Endothelial cell of umbilical vein (primary cell): ENCODE data around the gene C1orf116. TPM values are rescaled to one million over a fixed set of nuclear protein-coding genes. Genes with fewer than 3 reads are reported as not detected.

ENCODE experiments used
- BruUV-seq: library from RNA; stranded (reverse); fragments of 400-500 nt; replicated peaks from 2 replicates; lab custom pipeline; 2021; lab: Mats Ljungman, UMichigan
- CTCF ChIA-PET: fragments of 300-600, 350-600 bp; sonication (Branson Sonifier 250); formaldehyde crosslinking; loops from one replicate; lab custom pipeline; 2021; ENCODE audit warnings: antibody characterized with exemption, inconsistent platforms; lab: Charles Lee
- POLR2A ChIA-PET: fragments of 300-600, 350-600 bp; sonication (Branson Sonifier 250); formaldehyde crosslinking; loops from one replicate; lab custom pipeline; 2021; ENCODE audit warnings: antibody characterized with exemption, inconsistent platforms; lab: Charles Lee
- DNase-seq: peaks from one replicate; pipeline ENCODE4 v3.0.0-alpha.2; 2011; ENCODE audit warnings: low read depth, low spot score
- FAIRE-seq: peaks from 2 replicates; lab custom pipeline; 2011; peaks lifted over from hg19 to GRCh38; lab: Jason Lieb, UNC
- H2AFZ ChIP-seq: 2 replicates; pipeline ENCODE4 v1.6.0; 2012; ENCODE audit warnings: low read depth, low read length, control low read depth, inconsistent platforms
- H3K27ac ChIP-seq: 2 replicates; pipeline ENCODE4 v1.5.1; 2011; ENCODE audit warnings: low read depth, mild to moderate bottlenecking, control low read depth, low read length, moderate library complexity; ENCODE audit not compliant: insufficient read depth
- H3K27me3 ChIP-seq, 2 experiments: 2 replicates each; pipeline versions ENCODE4 v1.6.0 to v1.6.1; 2011; ENCODE audit warnings: low read length in 2 of 2, mixed read lengths in 1 of 2; ENCODE audit not compliant: control insufficient read depth in 2 of 2, insufficient read depth in 2 of 2
- H3K36me3 ChIP-seq, 2 experiments: 2 replicates in 1 of 2; 3 replicates in 1 of 2; pipeline ENCODE4 v1.5.1; 2011; ENCODE audit warnings: low read length in 2 of 2, mild to moderate bottlenecking in 1 of 2, moderate library complexity in 1 of 2; ENCODE audit not compliant: control insufficient read depth in 2 of 2, insufficient read depth in 2 of 2; ENCODE audit errors: extremely low read depth in 1 of 2
- H3K4me1 ChIP-seq: 3 replicates; pipeline ENCODE4 v1.5.1; 2011; ENCODE audit warnings: mild to moderate bottlenecking, low read length; ENCODE audit not compliant: control insufficient read depth, insufficient read depth; ENCODE audit errors: extremely low read depth
- H3K4me2 ChIP-seq: 2 replicates; pipeline ENCODE4 v1.6.1; 2011; ENCODE audit warnings: low read length, control low read depth, mixed read lengths; ENCODE audit not compliant: insufficient read depth
- H3K4me3 ChIP-seq, 3 experiments: fragments of 200-600 bp in 1 of 3; sonication (generic), shearing (Covaris generic) in 1 of 3; replicated peaks in 1 of 3; 2 replicates each; pipeline ENCODE4 v1.5.1; 2011 to 2016; ENCODE audit warnings: control low read depth in 3 of 3, low read length in 3 of 3, mild to moderate bottlenecking in 2 of 3, inconsistent platforms in 1 of 3, low read depth in 1 of 3, moderate library complexity in 1 of 3; ENCODE audit not compliant: insufficient read depth in 1 of 3
- H3K79me2 ChIP-seq: 2 replicates; pipeline ENCODE4 v1.6.0; 2012; ENCODE audit warnings: low read length, inconsistent platforms; ENCODE audit not compliant: control insufficient read depth, insufficient read depth
- H3K9ac ChIP-seq: replicated peaks from 2 replicates; pipeline ENCODE3; 2011; ENCODE audit warnings: low read length, control low read depth; ENCODE audit not compliant: insufficient read depth; ENCODE audit errors: extremely low read depth
- H3K9me1 ChIP-seq: replicated peaks from 3 replicates; pipeline ENCODE4 v1.6.0; 2011; ENCODE audit warnings: mild to moderate bottlenecking, low read length; ENCODE audit not compliant: control insufficient read depth, insufficient read depth; ENCODE audit errors: extremely low read depth
- H3K9me3 ChIP-seq: replicated peaks from 2 replicates; pipeline ENCODE4 v1.5.1; 2012; ENCODE audit warnings: low read length, inconsistent platforms; ENCODE audit not compliant: control insufficient read depth, insufficient read depth
- H4K20me1 ChIP-seq: replicated peaks from 2 replicates; pipeline ENCODE3; 2011; ENCODE audit warnings: mild to moderate bottlenecking, low read length; ENCODE audit not compliant: control insufficient read depth, insufficient read depth; ENCODE audit errors: extremely low read depth
- EZH2 ChIP-seq: IDR thresholded peaks from 2 replicates; pipeline ENCODE4 v1.6.1; 2012; ENCODE audit warnings: borderline replicate concordance, low read depth, mild to moderate bottlenecking, moderate library complexity, low read length, inconsistent platforms; ENCODE audit not compliant: severe bottlenecking
- FOS ChIP-seq: IDR thresholded peaks from 2 replicates; pipeline ENCODE4 v1.6.1; 2011; ENCODE audit warnings: mild to moderate bottlenecking, low read length, moderate library complexity, borderline replicate concordance; ENCODE audit not compliant: insufficient read depth
- GATA2 ChIP-seq: IDR thresholded peaks from 2 replicates; pipeline ENCODE4 v1.7.0; 2011; ENCODE audit warnings: low read depth, mild to moderate bottlenecking, moderate library complexity, mixed read lengths, low read length; ENCODE audit not compliant: insufficient read length, insufficient read depth
- JUN ChIP-seq: IDR thresholded peaks from 2 replicates; pipeline ENCODE4 v1.6.1; 2011; ENCODE audit warnings: borderline replicate concordance, low read depth; ENCODE audit not compliant: insufficient read length, insufficient read depth
- MYC ChIP-seq: IDR thresholded peaks from one replicate; pipeline ENCODE4 v1.6.1; 2011; ENCODE audit warnings: mild to moderate bottlenecking, low read depth, low read length
- POLR2A ChIP-seq: IDR thresholded peaks from 2 replicates; pipeline ENCODE4 v1.6.1; 2012; ENCODE audit warnings: low read depth, mild to moderate bottlenecking, control low read depth, low read length
- POLR2AphosphoS5 ChIP-seq: IDR thresholded peaks from 2 replicates; pipeline ENCODE4 v1.6.1; 2012; ENCODE audit warnings: low read depth, mild to moderate bottlenecking, control low read depth, low read length, moderate library complexity; ENCODE audit not compliant: insufficient read depth
- dilution Hi-C: fragments of 300-500 bp; cut with MboI; formaldehyde crosslinking; loops from one replicate; pipeline ENCODE4 v1.15.0; 2019; ENCODE audit warnings: low sequenced_read_pairs; ENCODE audit not compliant: extremely low pct_ligation_motif_present
- intact Hi-C: fragments of 100-400 bp; cut with micrococcal nuclease; formaldehyde crosslinking; loops from one replicate; pipeline ENCODE4 v1.10.0; 2022
- polyA plus RNA-seq, 4 experiments: library from polyadenylated mRNA; depleted of rRNA in 3 of 4; stranded (reverse) in 3 of 4; unstranded in 1 of 4; fragments of >200 nt; gene quantifications; 2 replicates each; pipeline versions ENCODE4 v1.2.1 to v1.2.3, GENCODE V29; 2011 to 2012; ENCODE audit warnings: missing spikeins in 1 of 4
- total RNA-seq: library from RNA; stranded (reverse); gene quantifications from 2 replicates; pipeline ENCODE4 v1.2.3, GENCODE V29; 2021
- TF ChIP-seq, protein P1 (sequence below): IDR thresholded peaks from 2 replicates; pipeline ENCODE4 v1.6.1; 2011; ENCODE audit not compliant: insufficient read depth, insufficient read length
- TF ChIP-seq, protein P2 (sequence below), 2 donors: IDR thresholded peaks; 1 replicate in 1 of 2; 2 replicates in 1 of 2; pipeline ENCODE4 v1.5.1; 2011; ENCODE audit warnings: low read length in 2 of 2, mild to moderate bottlenecking in 2 of 2, moderate library complexity in 2 of 2, control low read depth in 1 of 2, inconsistent platforms in 1 of 2, low read depth in 1 of 2; ENCODE audit not compliant: insufficient read depth in 1 of 2; ENCODE audit errors: extremely low read depth in 1 of 2

Gene C1orf116
- total and polyA plus RNA-seq, 2 donors (not counting 3 experiments of a cell fraction or from before 2014, with no cell fraction given): 0.07 TPM; not detected in 1

DNA sequence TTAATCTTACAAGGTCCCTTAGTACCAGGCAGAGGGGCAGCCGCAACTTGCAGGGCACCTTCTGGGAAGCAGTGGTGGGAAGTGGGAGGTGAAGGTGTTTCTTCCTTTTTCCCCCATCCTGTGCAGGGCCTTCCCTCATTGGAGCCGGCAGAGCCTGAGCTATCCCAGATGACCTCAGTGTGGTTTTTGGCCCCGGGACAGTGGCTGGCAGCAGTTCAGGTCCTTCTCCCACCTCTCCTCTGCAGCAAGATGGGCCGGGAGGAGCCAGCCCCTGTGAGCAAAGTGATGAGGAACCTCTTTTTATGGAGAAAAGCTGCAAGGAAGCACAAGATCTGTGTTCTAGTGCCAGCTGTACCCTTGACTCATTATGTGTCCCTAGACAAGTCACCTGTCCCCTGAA, 27.3 kb upstream of the C1orf116 start:
- Histone ChIP-seq H3K9me3 (no peaks in the 10 kb centered on the region), H3K4me1 (no peaks in the 10 kb centered on the region), H3K4me3 (no peak overlapping the region), H3K9me1 (no peaks in the 10 kb centered on the region), H3K79me2 (no peaks in the 10 kb centered on the region), H3K27me3 (peaks cover 0 to 2% of the 10 kb centered on the region in 2 experiments), H3K9ac (no peak overlapping the region), H3K36me3 (no peaks in the 10 kb centered on the region), H3K4me2 (no peak overlapping the region), H4K20me1 (no peaks in the 10 kb centered on the region), H2AFZ (no peak overlapping the region), H3K27ac (no peak overlapping the region)
- FAIRE-seq (no peak), DNase-seq (no peak)
- no TSS peak for BruUV-seq
- CTCF ChIA-PET: interaction anchor here (1.0 to 2.3 kb wide), 3 partner anchors 16 to 345 kb away, joined by 3 to 7 read pairs (median 4); no protein-coding TSS in a partner anchor
- intact Hi-C loops: no loop called here
- dilution Hi-C loops: no loop called here
- POLR2A ChIA-PET: no interaction called here
- no peak for TF ChIP-seq FOS
- TF ChIP-seq, protein P1, sequence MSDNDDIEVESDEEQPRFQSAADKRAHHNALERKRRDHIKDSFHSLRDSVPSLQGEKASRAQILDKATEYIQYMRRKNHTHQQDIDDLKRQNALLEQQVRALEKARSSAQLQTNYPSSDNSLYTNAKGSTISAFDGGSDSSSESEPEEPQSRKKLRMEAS: no peak
- no peak for TF ChIP-seq POLR2A
- no peak for TF ChIP-seq EZH2
- TF ChIP-seq GATA2: no peak

DNA sequence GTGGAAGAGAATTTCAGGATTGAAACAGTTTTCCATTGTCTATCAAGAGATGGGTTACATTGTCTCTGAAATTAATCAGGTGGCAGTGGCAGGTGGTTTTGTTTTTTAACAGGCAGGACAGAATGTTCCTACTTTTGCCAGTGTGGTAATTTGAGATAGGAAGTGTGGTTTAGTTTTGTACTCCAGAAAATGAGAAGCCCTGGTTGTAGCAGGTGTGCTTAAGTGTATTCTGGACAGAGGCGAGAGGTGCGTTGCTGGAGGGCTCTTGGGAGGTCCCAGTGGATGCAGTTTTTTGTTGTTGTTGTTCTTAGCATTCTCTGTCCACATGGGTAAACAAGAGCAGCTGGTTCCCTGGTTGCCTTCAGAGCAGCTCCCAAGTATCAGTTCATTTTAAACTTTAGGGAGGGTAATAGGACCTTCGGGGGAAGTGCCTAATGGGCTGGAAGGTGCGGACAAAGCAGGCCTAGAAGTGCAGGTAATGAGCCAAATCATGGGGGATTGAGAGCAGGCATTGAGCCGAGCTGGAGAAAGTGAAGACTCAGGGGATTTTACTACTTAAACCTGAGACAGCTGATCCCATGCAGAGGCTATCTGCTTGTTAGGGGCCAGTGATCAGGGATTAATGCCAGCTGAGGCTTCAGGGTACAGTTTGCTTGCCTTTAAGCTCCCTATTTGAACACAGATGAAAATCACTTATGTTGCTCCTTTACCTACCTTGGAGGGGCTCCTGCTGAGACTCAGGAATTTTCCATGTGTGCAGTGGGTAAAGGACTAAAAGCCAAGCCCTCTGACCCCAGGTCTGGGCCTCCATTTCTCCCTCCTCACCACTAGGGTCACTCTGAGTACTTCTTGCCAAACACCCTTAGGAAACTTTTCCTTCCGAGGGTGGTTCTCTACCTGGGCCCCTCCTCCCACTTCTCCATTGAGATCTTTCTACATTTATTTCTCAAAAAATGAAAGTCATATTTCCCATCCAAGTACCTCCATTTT, 26.6 kb upstream of the C1orf116 start:
- dilution Hi-C loops (no loop called here), intact Hi-C loops (no loop called here)
- Histone ChIP-seq H3K36me3 (no peaks in the 10 kb centered on the region), H3K4me1 (no peaks in the 10 kb centered on the region), H3K9ac (no peak overlapping the region), H3K9me3 (no peaks in the 10 kb centered on the region), H2AFZ (no peak overlapping the region), H3K4me3 (no peak overlapping the region), H3K27me3 (peaks cover 0 to 2% of the 10 kb centered on the region in 2 experiments), H3K27ac (no peak overlapping the region), H3K9me1 (no peaks in the 10 kb centered on the region), H3K4me2 (no peak overlapping the region), H3K79me2 (no peaks in the 10 kb centered on the region), H4K20me1 (no peaks in the 10 kb centered on the region)
- TF ChIP-seq FOS: no peak
- no peak for TF ChIP-seq GATA2
- TF ChIP-seq EZH2: no peak
- TF ChIP-seq POLR2AphosphoS5: no peak
- no peak for TF ChIP-seq MYC
- TF ChIP-seq, protein P2, sequence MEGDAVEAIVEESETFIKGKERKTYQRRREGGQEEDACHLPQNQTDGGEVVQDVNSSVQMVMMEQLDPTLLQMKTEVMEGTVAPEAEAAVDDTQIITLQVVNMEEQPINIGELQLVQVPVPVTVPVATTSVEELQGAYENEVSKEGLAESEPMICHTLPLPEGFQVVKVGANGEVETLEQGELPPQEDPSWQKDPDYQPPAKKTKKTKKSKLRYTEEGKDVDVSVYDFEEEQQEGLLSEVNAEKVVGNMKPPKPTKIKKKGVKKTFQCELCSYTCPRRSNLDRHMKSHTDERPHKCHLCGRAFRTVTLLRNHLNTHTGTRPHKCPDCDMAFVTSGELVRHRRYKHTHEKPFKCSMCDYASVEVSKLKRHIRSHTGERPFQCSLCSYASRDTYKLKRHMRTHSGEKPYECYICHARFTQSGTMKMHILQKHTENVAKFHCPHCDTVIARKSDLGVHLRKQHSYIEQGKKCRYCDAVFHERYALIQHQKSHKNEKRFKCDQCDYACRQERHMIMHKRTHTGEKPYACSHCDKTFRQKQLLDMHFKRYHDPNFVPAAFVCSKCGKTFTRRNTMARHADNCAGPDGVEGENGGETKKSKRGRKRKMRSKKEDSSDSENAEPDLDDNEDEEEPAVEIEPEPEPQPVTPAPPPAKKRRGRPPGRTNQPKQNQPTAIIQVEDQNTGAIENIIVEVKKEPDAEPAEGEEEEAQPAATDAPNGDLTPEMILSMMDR (IDR thresholded peaks at IDR 0.05; ENCODE audit: extremely low read depth in 1 of 2, insufficient read depth in 1 of 2, low read depth in 1 of 2, low read length in 2 of 2): no peak
- TF ChIP-seq, protein P1: no peak
- no peak for TF ChIP-seq JUN
- no peak for TF ChIP-seq POLR2A
- POLR2A ChIA-PET: no interaction called here
- CTCF ChIA-PET: interaction anchor here (1.0 to 2.3 kb wide), 2 partner anchors 17 to 22 kb away, joined by 3 to 7 read pairs; no protein-coding TSS in a partner anchor
- BruUV-seq: no TSS peak
- no peak for FAIRE-seq
- DNase-seq: no peak
